ENCODE results near the gene RNPEPL1.
"Not testable (repeated sequence)": the region's sequence is repeated elsewhere in the genome, so short reads cannot be mapped to it uniquely, and the experiment has no call there.

RNPEPL1 gene

DNA sequence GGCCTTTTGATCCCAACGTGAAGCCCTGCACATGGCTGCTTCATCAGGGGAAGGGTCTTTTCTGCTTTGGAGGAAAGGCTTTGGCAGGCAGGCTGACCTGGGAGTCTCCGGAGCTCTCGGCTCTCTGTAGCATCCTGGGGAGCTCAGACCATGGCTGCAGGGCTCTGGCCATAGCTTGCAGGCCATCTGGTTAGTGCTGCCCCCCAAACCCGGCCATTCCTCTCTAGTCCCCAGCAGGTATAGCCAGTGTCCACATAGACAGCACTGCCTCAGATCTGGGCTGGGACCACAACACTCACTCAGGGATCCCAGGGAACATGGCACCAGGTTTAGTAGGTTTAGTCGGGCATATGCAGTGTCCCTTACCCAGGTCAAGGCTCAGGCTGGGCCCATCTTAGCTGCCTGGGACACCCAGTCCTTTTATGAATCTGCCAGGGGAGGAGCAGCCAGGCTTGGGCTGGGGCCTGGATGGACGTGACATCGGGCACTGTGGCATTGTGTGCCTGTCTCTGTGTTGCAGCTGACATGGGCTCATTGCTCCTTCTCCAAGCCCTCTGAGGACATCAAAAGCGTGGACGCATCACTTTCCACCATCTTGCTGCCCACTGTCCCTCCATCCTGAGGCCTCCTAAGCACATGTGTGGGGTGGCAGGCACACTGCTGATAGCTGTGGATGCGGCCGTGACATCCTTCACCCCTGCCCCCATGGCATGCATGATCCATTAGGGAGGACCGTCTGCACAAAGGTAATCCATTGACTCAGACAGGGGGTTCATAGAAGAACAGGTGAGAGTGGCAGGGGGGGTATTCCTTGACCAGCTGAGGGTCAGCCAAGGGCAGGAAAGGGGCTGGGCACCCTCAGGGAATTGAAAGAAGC is 37.8 kb downstream of the RNPEPL1 start:
- no peak for DNase-seq

DNA sequence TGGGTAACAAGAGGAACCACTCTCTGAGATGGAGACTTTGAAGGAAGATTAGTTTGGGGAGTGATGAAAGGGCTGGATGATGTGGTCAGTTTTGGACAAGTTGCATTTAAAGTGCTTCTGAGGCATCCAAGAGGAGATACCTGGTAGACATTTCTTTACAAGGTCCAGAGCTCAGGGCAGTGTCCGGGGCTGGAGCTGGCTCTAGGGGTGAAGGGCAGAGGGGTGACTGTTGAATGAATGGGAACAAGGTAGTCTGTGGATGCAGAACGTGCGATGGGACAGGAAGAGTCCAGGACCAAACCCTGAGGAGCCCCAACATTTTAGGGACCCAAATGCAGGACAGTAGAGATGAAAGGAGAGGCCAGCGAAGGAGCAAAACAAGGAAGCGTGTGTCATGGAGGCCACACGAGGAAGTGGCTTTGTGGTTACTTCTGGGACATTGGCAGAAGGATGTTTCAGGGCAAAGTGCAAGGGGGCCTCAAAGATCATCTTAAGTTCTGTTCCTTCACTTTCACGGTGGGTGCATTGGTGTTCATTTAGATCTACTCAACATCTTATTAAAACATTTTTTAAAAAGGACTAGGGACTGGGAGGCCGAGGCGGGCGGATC is 43.4 kb downstream of the RNPEPL1 start:
- DNase-seq: no peak

DNA sequence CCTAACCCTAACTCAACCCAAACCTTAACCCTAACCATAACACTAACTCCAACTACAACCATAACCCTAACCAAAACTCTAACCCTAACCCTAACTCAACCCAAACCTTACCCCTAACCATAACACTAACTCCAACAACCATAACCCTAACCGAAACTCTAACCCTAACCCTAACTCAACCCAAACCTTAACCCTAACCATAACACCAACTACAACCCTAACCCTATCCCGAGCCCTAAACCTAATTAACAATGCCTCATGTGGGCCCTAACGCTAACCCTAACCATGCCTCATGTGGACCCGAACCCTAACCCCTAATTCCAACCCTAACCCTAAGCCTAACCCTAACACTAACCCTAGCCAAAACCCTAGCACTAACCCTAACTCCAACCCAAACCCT is 45.5 kb downstream of the RNPEPL1 start:
- no peak for DNase-seq

DNA sequence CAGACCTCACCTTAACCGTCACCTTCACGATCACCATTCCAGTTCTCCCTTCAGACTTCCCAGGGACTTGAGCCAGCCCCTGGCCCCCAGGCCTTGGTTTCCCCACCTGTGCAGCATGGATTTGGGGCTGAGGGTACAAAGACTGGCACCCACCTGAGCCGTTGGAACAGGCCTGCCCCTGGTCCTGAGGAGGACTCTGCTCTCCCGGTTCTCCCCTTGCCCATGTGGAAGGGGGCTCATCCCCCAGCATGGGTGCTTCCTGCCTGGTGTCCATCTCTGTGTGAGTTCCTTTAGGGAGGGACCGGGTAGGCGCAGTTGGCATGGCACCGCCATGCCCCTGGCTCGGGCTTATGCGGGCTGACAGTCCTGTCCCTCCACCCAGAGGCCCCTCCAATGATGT is 46.1 kb downstream of the RNPEPL1 start:
- DNase-seq: no peak

DNA sequence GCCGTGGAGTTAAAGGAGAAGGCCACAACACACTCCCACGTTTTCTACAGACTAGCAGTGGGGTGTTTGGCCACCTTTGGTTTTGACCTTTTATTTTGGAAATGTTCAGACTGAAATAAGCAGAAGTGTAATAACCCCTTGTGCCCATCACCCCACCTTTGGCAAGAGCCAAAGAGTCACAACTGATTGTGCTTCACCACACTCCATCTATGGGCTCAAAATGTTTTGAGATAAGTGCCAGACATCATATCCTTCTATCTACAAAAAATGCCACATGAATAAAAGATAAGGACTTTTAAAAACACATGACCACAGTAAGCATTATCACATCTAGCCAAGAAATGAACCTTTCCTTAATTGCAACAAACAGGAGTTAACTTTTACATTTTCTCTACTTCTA is 47.1 kb downstream of the RNPEPL1 start:
- DNase-seq: no peak

DNA sequence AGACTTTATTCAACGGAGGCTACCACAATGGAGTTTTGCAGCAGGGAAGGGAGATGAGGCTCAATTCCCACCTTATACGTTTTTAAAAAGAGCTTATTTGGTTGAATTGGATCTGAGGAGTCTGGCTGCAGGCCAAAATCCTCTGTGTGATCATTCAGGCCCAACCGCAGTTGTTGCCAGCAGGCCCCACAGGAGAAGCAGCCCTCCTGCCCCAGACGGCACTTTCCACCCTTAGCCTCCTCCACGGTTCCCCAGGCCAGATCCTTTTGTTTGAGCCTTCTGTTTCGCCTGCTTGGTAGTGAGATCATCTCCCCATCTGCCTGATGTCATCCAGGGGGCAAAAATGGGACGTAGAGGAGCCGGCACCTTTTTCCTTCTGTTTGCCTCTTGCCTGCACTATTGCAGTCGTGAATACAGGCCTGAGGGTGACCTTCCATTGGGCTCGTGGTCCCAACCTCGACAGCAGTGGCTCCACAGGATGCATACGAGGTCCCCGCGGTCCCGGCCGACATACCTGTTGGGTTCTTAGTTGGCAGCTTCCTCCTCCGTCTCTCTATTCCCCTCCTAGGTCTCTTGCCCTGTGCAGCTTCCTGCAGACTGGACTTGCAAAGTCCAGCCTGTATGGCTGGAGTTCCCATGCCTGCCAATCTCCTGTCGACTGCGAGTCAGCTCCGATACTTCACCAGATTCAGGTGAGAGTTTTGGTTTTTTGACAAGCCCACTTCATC is 47.7 kb downstream of the RNPEPL1 start:
- DNase-seq: no peak

DNA sequence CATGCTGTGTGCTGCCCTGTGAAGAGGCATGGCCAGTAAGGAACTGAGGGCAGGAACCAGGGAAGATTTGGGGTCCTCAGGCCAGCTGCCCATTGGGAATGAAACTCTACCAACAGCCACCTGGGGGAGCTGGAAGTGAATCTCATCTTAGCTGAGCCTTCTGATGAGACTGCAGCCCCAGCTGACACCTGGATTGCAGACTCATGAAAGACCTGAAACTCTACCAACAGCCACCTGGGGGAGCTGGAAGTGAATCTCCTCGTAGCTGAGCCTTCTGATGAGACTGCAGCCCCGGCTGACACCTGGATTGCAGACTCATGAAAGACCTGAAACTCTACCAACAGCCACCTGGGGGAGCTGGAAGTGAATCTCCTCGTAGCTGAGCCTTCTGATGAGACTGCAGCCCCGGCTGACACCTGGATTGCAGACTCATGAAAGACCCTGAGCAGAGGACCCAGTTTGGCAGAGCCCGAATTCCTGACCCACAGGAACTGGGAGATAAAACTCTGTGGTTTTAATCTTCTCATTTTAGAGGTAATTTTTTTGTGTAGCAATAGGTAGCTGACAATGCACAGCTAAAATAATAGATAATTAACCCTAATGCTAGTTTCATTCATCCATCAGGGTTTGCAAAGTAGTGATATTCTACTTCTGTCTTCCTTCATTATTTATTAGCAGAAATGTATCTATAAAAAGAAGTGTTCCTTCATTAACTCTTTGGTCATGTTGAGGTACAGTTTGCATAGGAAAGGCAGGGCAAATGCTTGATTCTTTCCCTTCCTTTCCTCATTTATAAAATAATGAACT is 48.8 kb downstream of the RNPEPL1 start:
- DNase-seq: not testable (repeated sequence)

DNA sequence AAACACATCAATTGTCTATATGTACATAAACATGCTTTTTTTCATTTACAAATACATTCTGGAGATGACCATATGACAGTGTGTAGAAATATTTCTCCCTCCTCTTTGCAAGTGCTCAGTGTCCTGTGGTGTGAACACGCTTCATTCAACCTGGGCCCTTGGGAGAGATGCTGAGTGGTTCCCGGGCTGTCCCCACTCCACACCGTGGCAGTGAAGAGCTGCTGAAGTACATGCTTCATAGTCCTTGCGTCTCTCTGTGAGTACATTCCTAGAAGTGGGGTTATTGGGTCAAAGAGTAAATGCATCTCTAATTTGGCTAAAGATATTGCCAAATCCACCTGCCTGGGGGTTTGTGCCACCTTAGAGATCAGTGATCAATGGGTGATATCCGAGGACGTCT is 50.5 kb downstream of the RNPEPL1 start:
- no peak for DNase-seq

DNA sequence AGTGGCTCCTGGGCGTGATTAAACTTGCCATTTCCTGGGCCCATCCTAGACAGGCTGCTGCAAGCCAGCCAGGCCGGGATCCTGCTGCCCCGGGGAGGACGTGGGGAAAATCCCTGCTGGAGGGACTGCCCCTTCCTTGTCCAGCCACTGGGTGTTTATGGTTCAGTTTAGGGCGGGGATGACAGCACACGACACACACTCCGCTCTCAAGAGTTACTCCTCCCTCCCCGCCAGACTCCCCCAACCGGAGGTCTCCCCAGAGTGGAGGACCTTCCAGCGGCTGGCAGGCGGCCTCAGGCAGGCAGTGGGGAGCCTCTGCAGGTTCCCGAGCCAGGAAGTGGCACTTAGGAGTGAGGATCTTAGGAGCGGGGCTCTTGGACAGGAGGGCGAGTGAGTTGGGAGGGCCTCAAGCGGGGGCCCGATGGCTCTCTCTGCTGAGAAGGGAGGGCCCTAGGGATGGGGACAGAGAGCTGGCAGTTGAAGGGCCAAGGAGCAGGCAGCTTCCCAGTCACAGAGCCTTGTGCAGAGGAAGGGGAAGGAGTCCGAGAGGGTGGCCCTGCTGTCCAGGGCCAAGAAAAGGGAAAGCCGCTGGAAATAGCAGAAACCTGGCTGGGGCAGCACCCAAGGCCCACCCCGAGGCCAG is 51.3 kb downstream of the RNPEPL1 start:
- no peak for DNase-seq

DNA sequence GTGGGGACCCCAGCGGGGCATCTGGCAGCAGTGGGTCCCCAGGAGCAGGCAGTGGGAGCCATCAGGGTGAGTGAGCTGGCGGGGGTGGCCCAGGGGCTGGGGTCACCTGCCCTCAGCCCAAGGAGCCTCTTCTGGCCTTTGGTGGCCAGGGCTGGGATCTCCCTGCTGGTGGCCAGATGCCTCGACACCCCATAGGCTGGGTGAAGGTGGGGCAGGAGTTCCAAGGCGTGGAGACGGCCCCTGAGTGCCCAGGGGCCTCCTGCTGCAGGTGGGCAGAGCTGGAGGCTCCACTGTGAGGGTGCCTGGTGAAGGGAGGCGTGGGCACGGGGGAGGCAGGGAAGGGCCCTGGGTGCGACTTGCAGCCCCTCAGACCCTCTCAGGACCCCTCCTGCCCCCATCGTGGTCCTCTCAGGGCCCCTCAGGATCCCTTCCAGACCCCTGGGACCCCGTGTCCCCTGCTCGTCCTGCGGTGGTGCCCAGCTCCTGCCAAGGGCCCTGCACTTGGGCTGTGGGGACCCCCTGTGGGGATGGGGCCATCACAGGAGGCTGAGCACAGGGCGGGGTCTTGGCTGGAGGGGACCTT is 52.0 kb downstream of the RNPEPL1 start:
- DNase-seq: no peak

DNA sequence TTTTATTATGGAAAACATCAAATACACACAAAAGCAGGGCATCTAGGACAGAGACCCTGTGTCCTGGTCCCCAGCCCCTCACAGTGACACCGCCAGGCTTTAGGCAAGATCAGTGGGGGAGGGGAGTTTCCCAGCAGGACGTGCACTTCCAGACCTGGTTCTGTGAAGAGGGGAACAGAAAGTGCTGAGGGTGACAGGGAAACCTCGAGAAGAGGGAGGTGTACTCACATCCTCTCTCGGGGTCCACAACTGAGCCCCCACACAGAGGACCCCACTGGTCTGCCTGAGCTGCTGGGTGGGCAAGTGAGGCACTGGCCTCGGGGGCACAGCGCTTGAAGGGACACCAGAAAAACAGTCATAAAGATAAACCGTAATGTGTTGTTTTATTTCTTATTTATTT is 52.6 kb downstream of the RNPEPL1 start:
- DNase-seq: no peak

DNA sequence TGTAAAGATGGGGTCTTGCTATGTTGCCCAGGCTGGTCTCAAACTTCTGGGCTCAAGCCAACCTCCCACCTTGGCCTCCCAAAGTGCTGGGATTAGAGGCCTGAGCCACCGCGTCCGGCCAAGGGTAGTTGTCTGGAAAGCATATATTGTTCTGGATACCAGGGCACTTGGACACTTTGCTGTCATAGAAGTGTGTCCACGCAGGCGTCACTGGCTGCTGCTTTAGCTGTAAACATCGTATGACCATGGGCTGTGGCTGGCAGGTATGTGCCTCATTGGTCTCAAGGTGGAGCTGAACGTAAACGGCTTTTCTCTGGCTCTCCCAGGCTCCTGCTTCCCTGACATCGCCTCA is 53.8 kb downstream of the RNPEPL1 start:
- no peak for DNase-seq

DNA sequence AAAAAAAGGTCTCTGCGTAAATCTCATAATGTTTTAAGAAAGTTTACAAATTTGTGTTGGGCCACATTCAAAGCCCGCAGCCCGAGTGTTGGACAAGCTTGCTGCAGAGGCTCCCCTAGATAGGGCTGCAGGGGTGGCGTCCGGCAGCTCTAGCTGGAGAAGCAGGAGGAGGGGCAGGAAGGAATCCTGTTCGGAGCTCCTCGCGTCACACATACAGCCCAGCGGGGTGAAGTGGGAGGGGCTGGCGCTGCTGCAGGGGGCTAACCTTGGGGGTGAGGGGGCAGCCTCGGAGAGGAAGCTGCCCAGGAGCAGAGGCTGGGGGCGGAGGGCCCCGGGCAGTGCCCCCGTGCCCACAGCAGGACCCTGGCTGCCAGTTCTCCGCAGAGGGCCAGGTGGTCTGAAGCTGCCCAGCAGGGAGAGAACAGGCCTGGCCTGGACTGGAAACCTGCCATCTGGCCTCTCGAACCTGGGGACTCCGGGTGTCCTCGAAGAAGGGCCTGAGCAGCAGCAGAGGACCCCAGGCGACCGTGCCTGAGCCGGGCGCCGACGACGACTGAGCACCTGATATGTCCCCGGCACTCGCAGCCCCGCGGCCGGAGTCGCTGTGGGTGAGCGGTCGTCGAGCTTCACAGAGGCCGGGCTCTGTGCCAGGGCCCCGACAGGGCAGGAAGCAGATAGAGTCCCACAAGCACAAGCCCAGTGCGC is 54.4 kb downstream of the RNPEPL1 start:
- no peak for DNase-seq

DNA sequence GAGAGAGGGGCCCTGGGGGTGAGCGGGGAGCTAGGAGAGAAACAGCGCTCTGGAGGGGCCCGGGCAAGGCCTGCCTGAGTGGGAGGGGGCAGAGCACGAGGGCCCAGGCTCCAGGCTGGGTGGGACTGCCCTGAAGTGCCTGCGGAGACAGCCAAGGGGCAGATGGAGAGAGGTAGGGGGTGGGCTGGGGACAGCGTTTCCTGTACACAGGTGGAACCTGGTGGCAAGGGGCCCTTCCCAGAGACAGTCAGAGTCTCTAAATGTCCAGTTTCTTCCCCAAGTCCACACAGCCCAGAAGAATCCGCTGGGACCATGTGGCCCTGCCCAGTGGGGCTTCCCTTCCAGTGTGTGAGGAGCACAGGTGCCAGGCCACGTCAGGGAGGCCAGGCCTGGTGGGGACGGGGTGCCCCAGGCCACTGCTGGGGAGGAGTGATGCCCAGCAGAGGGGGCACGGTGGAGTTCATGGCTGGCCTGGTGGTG is 55.3 kb downstream of the RNPEPL1 start:
- no peak for DNase-seq

DNA sequence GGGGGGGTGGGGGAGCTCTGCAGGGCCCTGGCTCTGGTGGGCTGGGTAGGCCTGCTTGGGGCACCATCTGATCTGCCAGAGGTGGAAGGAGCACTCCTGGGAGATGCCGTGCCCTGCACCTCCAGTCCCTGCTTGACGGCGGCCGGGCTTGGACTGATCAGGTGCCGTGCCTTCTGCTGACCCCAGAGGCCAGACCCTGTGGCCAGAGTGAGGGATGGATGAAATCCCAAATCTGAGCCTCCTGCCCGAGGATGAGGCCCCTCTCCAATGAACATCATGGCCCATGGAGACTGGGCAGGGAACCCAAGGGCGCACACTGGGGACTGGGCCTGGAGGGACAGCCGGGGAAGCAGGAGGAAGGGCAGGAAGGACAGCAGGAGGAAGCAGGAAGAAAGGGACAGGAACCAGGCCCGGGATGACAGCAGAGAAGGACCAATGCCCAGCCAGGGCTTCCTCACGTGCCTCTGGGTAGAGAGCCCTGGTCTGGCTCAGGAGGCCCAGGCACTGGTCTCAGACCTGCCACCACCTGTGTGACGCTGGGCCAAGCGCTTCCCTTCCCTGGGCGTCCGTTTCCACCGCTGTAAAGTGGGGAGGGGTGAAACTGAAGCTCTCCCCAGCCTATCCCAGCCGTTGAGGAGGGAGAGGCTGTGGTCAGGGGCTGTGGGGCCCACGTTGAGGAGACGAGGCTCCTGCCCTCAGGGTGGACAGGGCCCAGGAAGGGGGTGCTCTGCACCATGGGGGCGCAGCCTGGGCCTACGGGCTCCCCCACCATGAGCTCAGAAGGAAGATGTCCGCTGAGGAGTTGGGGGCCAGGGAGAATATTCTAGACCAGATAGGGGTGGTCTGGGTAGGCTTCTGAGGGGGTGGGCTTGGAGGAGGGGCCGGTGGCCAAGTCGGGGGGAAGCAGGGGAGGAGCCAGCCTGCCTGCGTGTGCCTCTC is 56.0 kb downstream of the RNPEPL1 start:
- DNase-seq: no peak

DNA sequence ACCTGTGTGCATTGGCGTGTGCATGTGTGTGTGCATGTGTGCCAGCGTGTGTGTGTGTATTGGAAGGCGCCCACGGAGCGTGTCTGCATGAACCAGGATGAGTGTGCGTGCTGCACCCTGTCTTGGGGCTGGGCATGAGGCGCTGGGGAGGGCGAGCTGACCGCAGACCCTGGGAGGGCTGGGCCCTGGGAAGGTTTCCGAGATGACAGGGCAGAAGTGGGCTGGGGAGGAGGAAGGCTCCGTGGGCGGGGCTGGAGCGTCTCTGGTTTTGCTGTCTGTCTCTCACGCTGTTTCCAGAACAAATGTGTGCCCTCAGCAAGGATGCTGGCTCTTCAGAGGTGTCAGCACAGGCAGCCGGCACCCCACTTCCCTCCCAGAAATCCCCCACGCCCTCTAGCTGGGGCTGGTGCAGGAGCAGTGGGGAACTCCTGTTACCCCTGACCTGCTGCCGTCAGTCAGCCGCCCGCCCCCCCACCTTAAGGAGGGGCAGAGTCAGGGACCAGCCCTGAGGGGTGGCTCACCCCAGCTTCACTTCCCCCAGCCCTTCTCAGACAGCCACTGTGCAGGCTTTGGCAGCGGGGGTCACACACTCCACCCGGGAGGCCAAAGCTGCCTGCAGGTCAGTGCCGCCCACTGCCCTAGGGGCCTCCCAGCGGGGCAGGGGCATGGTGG is 56.8 kb downstream of the RNPEPL1 start, which contains the start of gene GPR35:
TSS of gene GPR35 (plus strand) at position 531 of the 672 bp plus-strand sequence. CDS start 4,473 bp downstream, outside the sequence.
- DNase-seq: no peak

DNA sequence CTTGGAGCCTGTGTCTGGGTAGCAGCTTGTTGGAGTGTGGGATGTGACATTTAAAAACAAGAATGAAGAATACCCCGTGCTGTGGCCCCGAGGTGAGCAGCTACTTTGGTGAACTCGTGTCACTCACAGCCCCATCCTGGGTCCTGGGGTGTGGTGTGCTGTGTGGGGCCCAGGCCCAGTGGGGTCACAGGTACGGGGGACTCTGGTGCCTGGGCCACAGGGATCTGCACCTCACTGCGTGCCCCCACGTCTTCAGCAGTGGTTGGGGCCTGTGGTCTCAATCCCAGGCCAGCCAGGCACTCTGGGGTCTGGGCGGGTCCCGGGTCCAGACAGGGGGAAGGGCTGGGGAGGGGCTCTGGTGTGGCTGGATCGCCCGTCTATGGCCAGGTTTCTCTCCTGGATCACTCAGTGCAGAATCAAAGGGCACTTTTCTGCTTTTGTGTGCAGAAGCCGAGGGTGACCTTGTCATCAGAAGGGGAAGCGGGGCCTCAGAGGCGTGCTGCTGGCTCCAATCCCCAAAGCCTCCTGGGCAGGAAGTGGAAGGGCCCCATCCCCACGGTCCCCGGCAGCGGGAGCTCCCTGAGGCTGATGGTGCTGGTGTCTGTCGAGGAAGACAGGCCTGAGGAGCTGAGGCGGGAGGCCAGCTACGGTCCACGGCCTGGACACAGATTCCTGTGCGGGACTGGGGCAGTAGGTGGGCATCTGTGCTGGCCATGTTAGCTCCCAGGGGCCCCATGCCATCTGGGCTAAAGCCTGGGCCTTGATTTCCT is 58.4 kb downstream of the RNPEPL1 start:
- no peak for DNase-seq

DNA sequence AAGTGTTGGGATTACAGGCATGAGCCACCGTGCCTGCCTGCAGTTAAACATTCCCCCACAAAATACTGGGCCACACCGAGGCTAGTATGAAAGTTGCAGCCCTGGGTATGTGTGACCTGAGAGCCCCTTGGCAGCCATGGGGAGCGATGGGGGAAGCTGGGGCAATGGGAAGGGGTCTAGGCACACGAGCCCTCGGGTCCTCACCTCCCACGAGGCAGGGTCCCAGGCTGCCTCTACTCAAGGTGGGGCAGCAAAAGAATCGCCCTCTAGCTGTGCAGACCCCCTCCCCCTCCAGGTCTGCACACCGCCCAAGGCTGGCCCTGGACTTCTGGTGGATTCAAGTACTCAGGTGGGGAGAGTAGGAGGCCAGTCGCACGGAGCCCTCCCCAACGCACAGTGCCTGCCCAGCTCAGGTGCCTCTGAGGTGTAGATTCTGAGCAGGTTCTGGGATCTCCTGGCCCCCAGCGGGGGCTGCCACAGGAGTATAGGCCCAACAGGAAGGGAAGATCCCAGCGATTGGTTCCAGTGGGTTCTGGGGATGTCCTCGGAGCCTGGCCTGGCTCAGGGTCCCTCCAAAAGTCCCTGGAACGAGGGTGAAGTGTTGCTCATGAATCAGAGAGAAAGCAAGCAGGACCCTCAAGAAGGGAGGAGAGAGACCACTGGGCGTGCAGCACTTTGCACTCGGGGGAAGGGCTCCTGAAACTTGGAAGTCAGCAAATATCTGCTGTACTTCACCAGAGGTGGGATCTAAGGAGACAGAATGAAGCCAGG is 59.6 kb downstream of the RNPEPL1 start:
- no peak for DNase-seq
